ENCODE data around the gene ZFHX3.

DNA sequence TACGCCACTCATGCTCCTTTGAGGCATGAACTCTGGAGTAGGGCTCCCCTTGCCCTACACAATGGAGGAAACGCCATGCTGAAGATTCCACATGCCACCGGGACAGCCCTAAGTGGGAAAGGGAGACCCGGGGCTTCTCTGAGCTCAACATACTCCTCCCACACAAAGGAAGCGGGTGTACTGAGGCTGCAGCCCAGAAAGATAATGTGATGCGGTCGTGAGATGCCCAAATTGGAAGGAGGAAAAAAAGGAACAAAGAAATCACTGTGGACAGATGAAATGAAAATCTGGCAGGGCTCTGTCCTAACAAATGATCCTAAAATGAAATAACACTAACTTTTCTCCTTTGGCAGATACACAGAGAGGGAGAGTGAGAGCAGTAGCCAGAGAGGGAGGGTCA lies 182.1 kb downstream of the ZFHX3 start:
- TF ChIP-seq, protein P1, sequence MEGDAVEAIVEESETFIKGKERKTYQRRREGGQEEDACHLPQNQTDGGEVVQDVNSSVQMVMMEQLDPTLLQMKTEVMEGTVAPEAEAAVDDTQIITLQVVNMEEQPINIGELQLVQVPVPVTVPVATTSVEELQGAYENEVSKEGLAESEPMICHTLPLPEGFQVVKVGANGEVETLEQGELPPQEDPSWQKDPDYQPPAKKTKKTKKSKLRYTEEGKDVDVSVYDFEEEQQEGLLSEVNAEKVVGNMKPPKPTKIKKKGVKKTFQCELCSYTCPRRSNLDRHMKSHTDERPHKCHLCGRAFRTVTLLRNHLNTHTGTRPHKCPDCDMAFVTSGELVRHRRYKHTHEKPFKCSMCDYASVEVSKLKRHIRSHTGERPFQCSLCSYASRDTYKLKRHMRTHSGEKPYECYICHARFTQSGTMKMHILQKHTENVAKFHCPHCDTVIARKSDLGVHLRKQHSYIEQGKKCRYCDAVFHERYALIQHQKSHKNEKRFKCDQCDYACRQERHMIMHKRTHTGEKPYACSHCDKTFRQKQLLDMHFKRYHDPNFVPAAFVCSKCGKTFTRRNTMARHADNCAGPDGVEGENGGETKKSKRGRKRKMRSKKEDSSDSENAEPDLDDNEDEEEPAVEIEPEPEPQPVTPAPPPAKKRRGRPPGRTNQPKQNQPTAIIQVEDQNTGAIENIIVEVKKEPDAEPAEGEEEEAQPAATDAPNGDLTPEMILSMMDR (IDR thresholded peaks at IDR 0.05) = no peak
- no peak for TF ChIP-seq POLR2A (IDR thresholded peaks at IDR 0.05)

Data from uterus (tissue), 2 donors.